ENCODE measurements around the gene COL6A1.

GRCh38 chr21:45979651-45980050 lies 1.9 kb upstream of the COL6A1 start:
- TF ChIP-seq, protein P1, sequence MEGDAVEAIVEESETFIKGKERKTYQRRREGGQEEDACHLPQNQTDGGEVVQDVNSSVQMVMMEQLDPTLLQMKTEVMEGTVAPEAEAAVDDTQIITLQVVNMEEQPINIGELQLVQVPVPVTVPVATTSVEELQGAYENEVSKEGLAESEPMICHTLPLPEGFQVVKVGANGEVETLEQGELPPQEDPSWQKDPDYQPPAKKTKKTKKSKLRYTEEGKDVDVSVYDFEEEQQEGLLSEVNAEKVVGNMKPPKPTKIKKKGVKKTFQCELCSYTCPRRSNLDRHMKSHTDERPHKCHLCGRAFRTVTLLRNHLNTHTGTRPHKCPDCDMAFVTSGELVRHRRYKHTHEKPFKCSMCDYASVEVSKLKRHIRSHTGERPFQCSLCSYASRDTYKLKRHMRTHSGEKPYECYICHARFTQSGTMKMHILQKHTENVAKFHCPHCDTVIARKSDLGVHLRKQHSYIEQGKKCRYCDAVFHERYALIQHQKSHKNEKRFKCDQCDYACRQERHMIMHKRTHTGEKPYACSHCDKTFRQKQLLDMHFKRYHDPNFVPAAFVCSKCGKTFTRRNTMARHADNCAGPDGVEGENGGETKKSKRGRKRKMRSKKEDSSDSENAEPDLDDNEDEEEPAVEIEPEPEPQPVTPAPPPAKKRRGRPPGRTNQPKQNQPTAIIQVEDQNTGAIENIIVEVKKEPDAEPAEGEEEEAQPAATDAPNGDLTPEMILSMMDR (IDR thresholded peaks at IDR 0.05; ENCODE audit: low read depth, low read length, poor library complexity, severe bottlenecking): no peak
- no peak for TF ChIP-seq EZH2phosphoT487 (IDR thresholded peaks at IDR 0.05; ENCODE audit: borderline replicate concordance, low read length)

Measured in DOHH2 (cell line).